Stimulated activated CD8-positive, alpha-beta memory T cell treated with anti-CD3 and anti-CD28 coated beads, Interleukin-15, amount 100 ng/mL, for 48 hours (primary cell): ENCODE results near the gene CD58.

ENCODE experiments used
- DNase-seq, 2 donors: peaks; one replicate each; pipeline ENCODE4 v3.0.0-alpha.2; 2020; ENCODE audit warnings: low read depth in 2 of 2

CD58 gene

GRCh38 chr1:116470671-116471070 is 100.2 kb downstream of the CD58 start:
- DNase-seq: no peak

- no peak for DNase-seq
Measured at GRCh38 chr1:116466810-116467557, 103.8 kb downstream of the CD58 start.

GRCh38 chr1:116465845-116466685 is 104.8 kb downstream of the CD58 start:
- DNase-seq: no peak

DNA sequence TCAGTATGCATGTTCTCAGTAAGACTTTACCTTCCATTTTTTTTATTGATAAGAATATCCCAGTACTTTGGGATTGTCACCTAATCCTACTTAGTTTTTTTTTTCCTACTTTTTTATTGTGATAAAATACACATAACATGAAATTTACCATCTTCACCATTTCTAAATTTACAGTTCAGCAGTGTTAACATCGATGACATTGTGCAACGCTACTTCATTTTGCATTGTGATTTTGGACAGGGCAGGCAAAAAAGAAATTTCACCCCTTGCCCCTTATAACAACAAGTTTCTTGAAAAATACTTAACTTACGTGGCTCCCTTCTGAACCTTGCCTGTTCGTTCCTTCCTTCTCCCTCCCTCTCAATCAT is 105.4 kb downstream of the CD58 start:
- DNase-seq: no peak
